IMR-90 (cell line): ENCODE results near the gene ENOX1. TPM values are rescaled to one million over a fixed set of nuclear protein-coding genes. Genes with fewer than 3 reads are reported as not detected.

Source experiments
- ATAC-seq: fragments of 200-7000 bp; cut with Tn5 transposase; 2 replicates; pipeline ENCODE4 v1.9.1; 2020; ENCODE audit warnings: low read depth, mild to moderate bottlenecking, moderate library complexity
- BruUV-seq: library from RNA; stranded (reverse); fragments of 400-500 nt; replicated peaks from 2 replicates; lab custom pipeline; 2021; lab: Mats Ljungman, UMichigan
- CTCF ChIA-PET: fragments of 300-600 bp; formaldehyde crosslinking; extraction: SDS; loops from one replicate; lab custom pipeline; 2021; ENCODE audit warnings: antibody characterized with exemption; lab: Yijun Ruan, JAX
- POLR2A ChIA-PET: fragments of 300-600 bp; sonication (Branson Sonifier 250); formaldehyde crosslinking; loops from one replicate; lab custom pipeline; 2022; ENCODE audit warnings: antibody characterized with exemption; ENCODE audit not compliant: unreplicated experiment; lab: Charles Lee
- DNase-seq: peaks from one replicate; pipeline ENCODE4 v3.0.0; 2013
- H2AFZ ChIP-seq: replicated peaks from 2 replicates; pipeline ENCODE3; 2013; ENCODE audit warnings: low read length, mild to moderate bottlenecking; ENCODE audit not compliant: poor library complexity
- H2AK5ac ChIP-seq: 2 replicates; pipeline ENCODE4 v1.6.1; 2013; ENCODE audit warnings: low read depth, low read length, inconsistent platforms
- H2AK9ac ChIP-seq: replicated peaks from 2 replicates; pipeline ENCODE3; 2013; ENCODE audit warnings: mild to moderate bottlenecking, low read depth, low read length, moderate library complexity; ENCODE audit not compliant: poor library complexity
- H2BK120ac ChIP-seq: 2 replicates; pipeline ENCODE4 v1.6.1; 2013; ENCODE audit warnings: low read depth, low read length, inconsistent platforms
- H2BK15ac ChIP-seq: 3 replicates; pipeline ENCODE4 v1.6.1; 2013; ENCODE audit warnings: low read depth, low read length, inconsistent platforms
- H2BK20ac ChIP-seq: 2 replicates; pipeline ENCODE4 v1.6.1; 2013; ENCODE audit warnings: low read depth, mild to moderate bottlenecking, inconsistent platforms, low read length, moderate library complexity
- H2BK5ac ChIP-seq: 2 replicates; pipeline ENCODE4 v1.6.1; 2013; ENCODE audit warnings: mild to moderate bottlenecking, low read depth, low read length, inconsistent platforms; ENCODE audit not compliant: poor library complexity, severe bottlenecking
- H3K14ac ChIP-seq: replicated peaks from 2 replicates; pipeline ENCODE4 v1.6.1; 2013; ENCODE audit warnings: low read depth, low read length, inconsistent platforms
- H3K18ac ChIP-seq: 2 replicates; pipeline ENCODE4 v1.6.1; 2013; ENCODE audit warnings: low read depth, low read length, control low read depth
- H3K23ac ChIP-seq: 2 replicates; pipeline ENCODE4 v1.6.1; 2013; ENCODE audit warnings: low read depth, low read length, inconsistent platforms
- H3K27ac ChIP-seq: 2 replicates; pipeline ENCODE4 v1.5.1; 2013; ENCODE audit warnings: mild to moderate bottlenecking, control low read depth, low read length; ENCODE audit not compliant: insufficient read depth
- H3K27me3 ChIP-seq: 2 replicates; pipeline ENCODE4 v1.6.1; 2013; ENCODE audit warnings: low read length; ENCODE audit not compliant: control insufficient read depth, insufficient read depth
- H3K36me3 ChIP-seq: 2 replicates; pipeline ENCODE4 v1.6.1; 2013; ENCODE audit warnings: low read length, mixed read lengths; ENCODE audit not compliant: control insufficient read depth, insufficient read depth
- H3K4ac ChIP-seq: 2 replicates; pipeline ENCODE4 v1.6.1; 2013; ENCODE audit warnings: low read depth, low read length, inconsistent platforms
- H3K4me1 ChIP-seq: 2 replicates; pipeline ENCODE4 v1.6.1; 2013; ENCODE audit warnings: low read length, mixed read lengths; ENCODE audit not compliant: control insufficient read depth, insufficient read depth
- H3K4me2 ChIP-seq: 2 replicates; pipeline ENCODE4 v1.6.1; 2013; ENCODE audit warnings: low read depth, mild to moderate bottlenecking, control low read depth, low read length, moderate library complexity
- H3K4me3 ChIP-seq: 2 replicates; pipeline ENCODE4 v1.5.1; 2013; ENCODE audit warnings: low read depth, mild to moderate bottlenecking, control low read depth, low read length, moderate library complexity; ENCODE audit not compliant: insufficient read depth
- H3K56ac ChIP-seq: 2 replicates; pipeline ENCODE4 v1.6.1; 2013; ENCODE audit warnings: low read length, inconsistent platforms; ENCODE audit not compliant: insufficient read depth; ENCODE audit errors: extremely low read depth
- H3K79me1 ChIP-seq, 2 experiments: 2 replicates each; pipeline ENCODE4 v1.6.1; 2013; ENCODE audit warnings: low read length in 2 of 2, inconsistent platforms in 1 of 2, low read depth in 1 of 2
- H3K9ac ChIP-seq: 2 replicates; pipeline ENCODE4 v1.6.1; 2013; ENCODE audit warnings: low read depth, low read length, control low read depth
- H3K9me1 ChIP-seq: 2 replicates; pipeline ENCODE4 v1.6.1; 2013; ENCODE audit warnings: low read length, inconsistent platforms; ENCODE audit not compliant: insufficient read depth
- H3K9me3 ChIP-seq: 2 replicates; pipeline ENCODE4 v1.6.1; 2013; ENCODE audit warnings: low read length; ENCODE audit not compliant: control insufficient read depth, insufficient read depth
- H4K20me1 ChIP-seq: 2 replicates; pipeline ENCODE4 v1.6.1; 2013; ENCODE audit warnings: low read length, inconsistent platforms; ENCODE audit not compliant: insufficient read depth
- H4K5ac ChIP-seq: 2 replicates; pipeline ENCODE4 v1.6.1; 2013; ENCODE audit warnings: mild to moderate bottlenecking, low read depth, low read length, control low read depth
- H4K8ac ChIP-seq, 2 experiments: 2 replicates each; pipeline ENCODE4 v1.6.1; 2013; ENCODE audit warnings: low read depth in 2 of 2, low read length in 2 of 2, control low read depth in 1 of 2, inconsistent platforms in 1 of 2
- H4K91ac ChIP-seq: 2 replicates; pipeline ENCODE4 v1.6.1; 2013; ENCODE audit warnings: low read depth, low read length, inconsistent platforms; ENCODE audit not compliant: insufficient read depth
- CEBPB ChIP-seq: IDR thresholded peaks from 2 replicates; pipeline ENCODE4 v1.6.1; 2012; ENCODE audit warnings: low read depth, low read length, improper control_type of control experiment
- MAFK ChIP-seq: IDR thresholded peaks from 2 replicates; pipeline ENCODE4 v1.6.1; 2012; ENCODE audit warnings: low read depth, low read length, improper control_type of control experiment
- MAZ ChIP-seq: IDR thresholded peaks from 2 replicates; pipeline ENCODE4 v1.6.1; 2012; ENCODE audit warnings: low read depth, mild to moderate bottlenecking, low read length, improper control_type of control experiment, moderate library complexity, borderline replicate concordance
- NFE2L2 ChIP-seq: fragments of 150-350 bp; IDR thresholded peaks from 2 replicates; pipeline ENCODE4 v1.6.1; 2016; ENCODE audit warnings: low read depth, mild to moderate bottlenecking, low read length
- RAD21 ChIP-seq: IDR thresholded peaks from 2 replicates; pipeline ENCODE4 v1.6.1; 2012; ENCODE audit warnings: low read length, improper control_type of control experiment
- SMC3 ChIP-seq: fragments of 150-350 bp; IDR thresholded peaks from 2 replicates; pipeline ENCODE4 v1.6.1; 2016; ENCODE audit warnings: low read depth, mild to moderate bottlenecking, antibody characterized with exemption, low read length, moderate library complexity
- WGBS, 2 experiments: methylation state at CpG; one replicate each; pipeline versions ENCODE4 v1.1.5 to v1.1.7; 2013; ENCODE audit warnings: missing lambda C conversion rate in 2 of 2; ENCODE audit not compliant: insufficient read length in 1 of 2; ENCODE audit errors: extremely low coverage in 2 of 2; 5-methylcytosine and 5-hydroxymethylcytosine counted together
- dilution Hi-C: fragments of 300-500 bp; cut with HindIII; formaldehyde crosslinking; loops from one replicate; pipeline ENCODE4 v1.14.3; 2018; ENCODE audit warnings: low sequenced_read_pairs; ENCODE audit not compliant: unreplicated experiment
- in situ Hi-C: fragments of 300-500 bp; cut with MboI; formaldehyde crosslinking; loops from 3 replicates; pipeline ENCODE4 v1.14.3; 2019; ENCODE audit warnings: low sequenced_read_pairs, inconsistent platforms, mixed read lengths
- intact Hi-C: fragments of 100-400 bp; cut with micrococcal nuclease; formaldehyde crosslinking; loops from 2 replicates; pipeline ENCODE4 v1.10.0; 2022
- polyA plus RNA-seq, 3 experiments: library from polyadenylated mRNA; depleted of rRNA; stranded (reverse); fragments of >200 nt; gene quantifications; 2 replicates each; pipeline ENCODE4 v1.2.3, GENCODE V29; 2012; ENCODE audit warnings: low replicate concordance in 1 of 3
- total RNA-seq: library from RNA; depleted of rRNA; stranded (reverse); fragments of >200 nt; gene quantifications from 2 replicates; pipeline ENCODE4 v1.2.3, GENCODE V29; 2012

Gene ENOX1
- total and polyA plus RNA-seq, 2 of the 4 experiments (the other 2 are of a cell fraction) = 0.99 to 1.3 TPM

DNA sequence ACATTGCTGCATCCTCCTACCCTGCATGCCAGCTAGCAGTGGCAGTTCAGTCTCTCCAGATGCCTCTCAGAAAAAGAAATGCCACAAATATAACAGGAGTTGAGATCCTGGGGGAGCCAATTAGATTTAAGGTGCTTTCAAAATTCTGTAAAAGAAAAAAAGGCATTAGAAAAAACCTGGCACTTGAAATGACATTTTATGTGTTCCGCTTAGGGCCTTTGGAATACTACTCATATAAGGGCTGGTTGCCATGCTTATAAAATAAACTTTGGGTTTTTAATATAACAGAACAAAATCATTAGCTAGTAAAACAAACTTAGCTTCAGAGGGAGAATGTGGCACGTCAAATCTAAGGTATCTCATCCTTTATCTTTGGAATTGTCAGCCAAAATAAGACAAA lies 104.1 kb downstream of the ENOX1 start:
- dilution Hi-C loops (no loop called here), in situ Hi-C loops (no loop called here)
- no CpG with 5 or more reads among the region's 2 CpGs for WGBS, 2 experiments

More for the DNA sequence above, 104.1 kb downstream of the ENOX1 start:
- TF ChIP-seq MAFK = no peak
- TF ChIP-seq RAD21 = no peak
- TF ChIP-seq MAZ = no peak
- TF ChIP-seq CEBPB = no peak
- no peak for TF ChIP-seq NFE2L2
- no peak for TF ChIP-seq SMC3
- no peaks in the 10 kb centered on the region; the same call in 1 of the 2 replicates for H3K4me1 ChIP-seq
- H2AFZ ChIP-seq = no peak overlapping the region
- ChIA-PET POLR2A (no interaction called here), CTCF (interaction anchor here (1.1 kb wide), 1 partner anchor 9 kb away, joined by 3 read pairs; no protein-coding TSS in a partner anchor)
- H3K23ac ChIP-seq = no peak overlapping the region
- H2BK5ac ChIP-seq = no peak overlapping the region
- DNase-seq (no peak), ATAC-seq (no peak)
- no peak overlapping the region for H3K4me2 ChIP-seq
- no peaks in the 10 kb centered on the region for H3K9me3 ChIP-seq
- H3K56ac ChIP-seq = no peak overlapping the region
- no peaks in the 10 kb centered on the region for H3K36me3 ChIP-seq
- no peak overlapping the region for H3K27ac ChIP-seq
- H4K91ac ChIP-seq = no peak overlapping the region
- no peaks in the 10 kb centered on the region for H3K27me3 ChIP-seq
- no peak overlapping the region for H2AK9ac ChIP-seq
- H3K14ac ChIP-seq = no peak overlapping the region
- H3K9me1 ChIP-seq = no peaks in the 10 kb centered on the region
- H3K4ac ChIP-seq = no peak overlapping the region
- intact Hi-C loops = no loop called here
- H2AK5ac ChIP-seq = no peak overlapping the region
- no peak overlapping the region for H4K5ac ChIP-seq
- BruUV-seq = no TSS peak
- no peaks in the 10 kb centered on the region for H3K79me1 ChIP-seq
- no peak overlapping the region for H3K4me3 ChIP-seq
- H3K18ac ChIP-seq = no peak overlapping the region
- no peak overlapping the region for H3K9ac ChIP-seq
- H4K8ac ChIP-seq = no peak overlapping the region
- no peaks in the 10 kb centered on the region for H4K20me1 ChIP-seq
- H2BK120ac ChIP-seq = no peak overlapping the region
- no peak overlapping the region for H2BK20ac ChIP-seq
- no peak overlapping the region for H2BK15ac ChIP-seq
